ENCODE measurements around the gene PAEP. TPM values are rescaled to one million over a fixed set of nuclear protein-coding genes. Genes with fewer than 3 reads are reported as not detected.

The PAEP gene
- total and polyA plus RNA-seq, 4 donors = 0.37 to 3.0 (median 0.98) TPM; not detected in 1

- ATAC-seq (ENCODE audit: insufficient read depth, low FRiP score) (no peak), DNase-seq (no peak)
- Histone ChIP-seq H3K27me3 (ENCODE audit: control insufficient read depth in 3 of 3, insufficient read depth in 3 of 3, low read length in 2 of 3) (peaks cover 0 to 2% (median 0%) of the 10 kb centered on the region in 3 donors), H3K9ac (ENCODE audit: insufficient read depth in 1 of 2, low read length in 2 of 2) (no peak overlapping the region), H3K9me3 (ENCODE audit: control insufficient read depth in 4 of 4, insufficient read depth in 3 of 4, low read length in 3 of 4) (no peaks in the 10 kb centered on the region), H3K4me3 (no peak overlapping the region), H3K36me3 (ENCODE audit: control insufficient read depth in 4 of 4, insufficient read depth in 4 of 4, low read length in 4 of 4) (no peaks in the 10 kb centered on the region), H3K27ac (ENCODE audit: low read depth in 1 of 2, low read length in 1 of 2) (no peak overlapping the region), H3K4me1 (ENCODE audit: control insufficient read depth in 5 of 5, insufficient read depth in 5 of 5, low read length in 5 of 5) (no peaks in the 10 kb centered on the region)
- TF ChIP-seq CTCF (IDR thresholded peaks at IDR 0.05; ENCODE audit: control extremely low read depth, extremely low read depth) = no peak
- 86 to 89% methylated on average over 16 to 19 of the region's 19 CpGs for WGBS, 2 donors
Measured at GRCh38 chr9:135552698-135553171, 8.8 kb upstream of the PAEP start.

GRCh38 chr9:135554718-135555117, 6.8 kb upstream of the PAEP start:
- H3K27ac ChIP-seq (ENCODE audit: low read depth in 1 of 2, low read length in 1 of 2) = no peak overlapping the region
- no peak for ATAC-seq (ENCODE audit: insufficient read depth, low FRiP score)

GRCh38 chr9:135555203-135555602, 6.4 kb upstream of the PAEP start:
- WGBS, 2 donors = 76 to 89% methylated on average over 5 of the region's 5 CpGs

More at GRCh38 chr9:135554718-135555117, 6.8 kb upstream of the PAEP start:
- no peak overlapping the region for H3K9ac ChIP-seq (ENCODE audit: insufficient read depth in 1 of 2, low read length in 2 of 2)
- H3K9me3 ChIP-seq (ENCODE audit: control insufficient read depth in 4 of 4, insufficient read depth in 3 of 4, low read length in 3 of 4) = no peaks in the 10 kb centered on the region
- H3K27me3 ChIP-seq (ENCODE audit: control insufficient read depth in 3 of 3, insufficient read depth in 3 of 3, low read length in 2 of 3) = peaks cover 0 to 2% (median 0%) of the 10 kb centered on the region in 3 donors
- WGBS, 2 donors = 61 to 81% methylated on average over 4 of the region's 4 CpGs
- no peaks in the 10 kb centered on the region for H3K4me1 ChIP-seq (ENCODE audit: control insufficient read depth in 5 of 5, insufficient read depth in 5 of 5, low read length in 5 of 5)
- no peak for DNase-seq
- no peaks in the 10 kb centered on the region for H3K36me3 ChIP-seq (ENCODE audit: control insufficient read depth in 4 of 4, insufficient read depth in 4 of 4, low read length in 4 of 4)
- no peak overlapping the region for H3K4me3 ChIP-seq
- no peak for TF ChIP-seq CTCF (IDR thresholded peaks at IDR 0.05; ENCODE audit: control extremely low read depth, extremely low read depth)

More at GRCh38 chr9:135555203-135555602, 6.4 kb upstream of the PAEP start:
- Histone ChIP-seq H3K27me3 (ENCODE audit: control insufficient read depth in 3 of 3, insufficient read depth in 3 of 3, low read length in 2 of 3) (peaks cover 0 to 2% (median 0%) of the 10 kb centered on the region in 3 donors), H3K9me3 (ENCODE audit: control insufficient read depth in 4 of 4, insufficient read depth in 3 of 4, low read length in 3 of 4) (no peaks in the 10 kb centered on the region), H3K9ac (ENCODE audit: insufficient read depth in 1 of 2, low read length in 2 of 2) (no peak overlapping the region), H3K36me3 (ENCODE audit: control insufficient read depth in 4 of 4, insufficient read depth in 4 of 4, low read length in 4 of 4) (no peaks in the 10 kb centered on the region), H3K4me1 (ENCODE audit: control insufficient read depth in 5 of 5, insufficient read depth in 5 of 5, low read length in 5 of 5) (no peaks in the 10 kb centered on the region), H3K27ac (ENCODE audit: low read depth in 1 of 2, low read length in 1 of 2) (no peak overlapping the region), H3K4me3 (no peak overlapping the region)
- ATAC-seq (ENCODE audit: insufficient read depth, low FRiP score) (no peak), DNase-seq (no peak)
- no peak for TF ChIP-seq CTCF (IDR thresholded peaks at IDR 0.05; ENCODE audit: control extremely low read depth, extremely low read depth)
